ENCODE data around the gene SCAF4. TPM values are rescaled to one million over a fixed set of nuclear protein-coding genes. Genes with fewer than 3 reads are reported as not detected.
A peak's percentile ranks its signal among the peaks of the same experiment; 100 is the strongest.

SCAF4 gene
- total and polyA plus RNA-seq, 9 of the 15 experiments (the other 6 are each of a cell fraction or from before 2014, with no cell fraction given) = 2.3 to 55.7 (median 17.2) TPM

DNA sequence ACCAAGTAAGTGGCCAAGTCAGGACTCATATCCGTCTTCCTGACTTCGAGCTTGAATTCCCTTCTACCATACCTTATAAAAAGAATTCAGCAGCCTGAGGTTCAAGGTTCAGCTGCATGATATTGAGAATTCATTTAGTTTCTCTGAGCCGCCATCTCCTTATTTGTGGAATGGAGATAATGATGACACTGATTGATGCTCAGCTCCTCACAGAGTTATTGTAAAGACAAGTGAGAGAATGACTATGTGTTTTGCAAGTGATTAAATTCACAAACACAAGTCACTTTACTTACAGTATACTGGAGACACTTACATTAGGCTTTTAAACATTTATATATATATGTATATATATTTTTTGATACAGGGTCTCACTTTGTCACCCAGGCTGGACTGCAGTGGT, 39.8 kb upstream of the SCAF4 start (continued):
- no peak for TF ChIP-seq KLF6 (CRISPR knock-in tag; IDR thresholded peaks at IDR 0.05; ENCODE audit: borderline replicate concordance)
- no peak for TF ChIP-seq HES1 (IDR thresholded peaks at IDR 0.05; ENCODE audit: low read depth)
- 0 out of 2 replicates have a peak, but pooled peaks have one; percentile 9 for TF ChIP-seq C11orf30 (IDR thresholded peaks at IDR 0.05; ENCODE audit: low read depth)
- TF ChIP-seq, protein P1, sequence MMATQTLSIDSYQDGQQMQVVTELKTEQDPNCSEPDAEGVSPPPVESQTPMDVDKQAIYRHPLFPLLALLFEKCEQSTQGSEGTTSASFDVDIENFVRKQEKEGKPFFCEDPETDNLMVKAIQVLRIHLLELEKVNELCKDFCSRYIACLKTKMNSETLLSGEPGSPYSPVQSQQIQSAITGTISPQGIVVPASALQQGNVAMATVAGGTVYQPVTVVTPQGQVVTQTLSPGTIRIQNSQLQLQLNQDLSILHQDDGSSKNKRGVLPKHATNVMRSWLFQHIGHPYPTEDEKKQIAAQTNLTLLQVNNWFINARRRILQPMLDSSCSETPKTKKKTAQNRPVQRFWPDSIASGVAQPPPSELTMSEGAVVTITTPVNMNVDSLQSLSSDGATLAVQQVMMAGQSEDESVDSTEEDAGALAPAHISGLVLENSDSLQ (IDR thresholded peaks at IDR 0.05) = peak; percentile 46; the same call in 1 of the 2 replicates
- no peak for TF ChIP-seq SRSF9 (IDR thresholded peaks at IDR 0.05; ENCODE audit: borderline replicate concordance, low read depth, low read length)
- TF ChIP-seq ZNF785 (CRISPR knock-in tag; IDR thresholded peaks at IDR 0.05) = no peak
- no peak for TF ChIP-seq ZNF124 (CRISPR knock-in tag; IDR thresholded peaks at IDR 0.05)

GRCh38 chr21:31768710-31769109, 36.8 kb upstream of the SCAF4 start:
- POLR2A ChIA-PET = interaction anchor here (1.1 kb wide), 1 partner anchor 18 kb away, joined by 3 read pairs; no protein-coding TSS in a partner anchor
- no peak overlapping the region for H3K9ac ChIP-seq (ENCODE audit: insufficient read depth in 1 of 2, low read depth in 2 of 2, low read length in 2 of 2)
- intact Hi-C loops (cut with micrococcal nuclease) = no loop called here

More at GRCh38 chr21:31768710-31769109, 36.8 kb upstream of the SCAF4 start:
- TF ChIP-seq U2AF1 (optimal IDR thresholded peaks at IDR 0.05; ENCODE audit: low read depth, low read length) = no peak
- TF ChIP-seq, protein P2, sequence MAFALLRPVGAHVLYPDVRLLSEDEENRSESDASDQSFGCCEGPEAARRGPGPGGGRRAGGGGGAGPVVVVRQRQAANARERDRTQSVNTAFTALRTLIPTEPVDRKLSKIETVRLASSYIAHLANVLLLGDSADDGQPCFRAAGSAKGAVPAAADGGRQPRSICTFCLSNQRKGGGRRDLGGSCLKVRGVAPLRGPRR (CRISPR knock-in tag; IDR thresholded peaks at IDR 0.05) = no peak
- no peak for TF ChIP-seq FOXJ2 (tag; IDR thresholded peaks at IDR 0.05)
- no peak for TF ChIP-seq SUPT5H (IDR thresholded peaks at IDR 0.05)
- TF ChIP-seq FOXA3 (CRISPR knock-in tag; conservative IDR thresholded peaks at IDR 0.05 in 1 of 2, IDR thresholded peaks at IDR 0.05 in 1 of 2) = no peak
- TF ChIP-seq ZNF274 (IDR thresholded peaks at IDR 0.05; ENCODE audit: borderline replicate concordance, low read depth, low read length) = no peak
- TF ChIP-seq TCF7 (IDR thresholded peaks at IDR 0.05; ENCODE audit: borderline replicate concordance) = no peak
- TF ChIP-seq ZNF695 (CRISPR knock-in tag; IDR thresholded peaks at IDR 0.05) = no peak
- TF ChIP-seq PRPF4 (IDR thresholded peaks at IDR 0.05; ENCODE audit: insufficient read depth, low read depth, low read length, poor library complexity, severe bottlenecking) = no peak
- no peak for TF ChIP-seq LARP7 (IDR thresholded peaks at IDR 0.05)
- TF ChIP-seq NBN (IDR thresholded peaks at IDR 0.05; ENCODE audit: low read depth) = no peak
- no peak for TF ChIP-seq CBX3 (IDR thresholded peaks at IDR 0.05; ENCODE audit: borderline replicate concordance in 1 of 2, low read length in 2 of 2)
- no peaks in the 10 kb centered on the region for H4K20me1 ChIP-seq (replicated peaks; ENCODE audit: control insufficient read depth, insufficient read depth, low read length)
- no peak overlapping the region for H3K4me2 ChIP-seq (ENCODE audit: insufficient read depth, low read length)
- no peaks in the 10 kb centered on the region for H3K36me3 ChIP-seq (ENCODE audit: control insufficient read depth, insufficient read depth, low read length)
- H3K27ac ChIP-seq (ENCODE audit: extremely low read depth, low read depth, low read length) = no peak overlapping the region
- no peak overlapping the region for H3K4me3 ChIP-seq
- no peaks in the 10 kb centered on the region for H3K79me2 ChIP-seq (ENCODE audit: control insufficient read depth, insufficient read depth, low read length)
- no peak overlapping the region for H2AFZ ChIP-seq (ENCODE audit: low read depth, low read length)
- no peaks in the 10 kb centered on the region for H3K9me3 ChIP-seq (replicated peaks; ENCODE audit: control insufficient read depth, insufficient read depth, low read depth, low read length)
- in situ Hi-C loops (cut with MboI) = no loop called here
- 23% methylated on average over 1 of the region's 1 CpG for WGBS (ENCODE audit: insufficient coverage, low coverage, missing lambda C conversion rate)
- no peaks in the 10 kb centered on the region for H3K4me1 ChIP-seq (replicated peaks in 1 of 2; ENCODE audit: control insufficient read depth in 2 of 2, insufficient read depth in 2 of 2, low read length in 2 of 2)
- no peaks in the 10 kb centered on the region for H3K27me3 ChIP-seq (ENCODE audit: control insufficient read depth in 2 of 2, insufficient read depth in 2 of 2, low read length in 2 of 2)
- FAIRE-seq = no peak
- DNase-seq (ENCODE audit: extremely low read depth in 1 of 4, low spot score in 3 of 4) = no peak
- ATAC-seq = no peak
- H3K9me1 ChIP-seq (ENCODE audit: control insufficient read depth, insufficient read depth, low read length) = no peaks in the 10 kb centered on the region
- CTCF ChIA-PET (ENCODE audit: low intra/inter-chr PET ratio) = no interaction called here
- BruUV-seq (replicated peaks) = no TSS peak

Data from K562 (cell line).